Measurements from ENCODE around the gene SCFD1.

- TF ChIP-seq POLR2A (IDR thresholded peaks at IDR 0.05) = no peak
- TF ChIP-seq, protein P1, sequence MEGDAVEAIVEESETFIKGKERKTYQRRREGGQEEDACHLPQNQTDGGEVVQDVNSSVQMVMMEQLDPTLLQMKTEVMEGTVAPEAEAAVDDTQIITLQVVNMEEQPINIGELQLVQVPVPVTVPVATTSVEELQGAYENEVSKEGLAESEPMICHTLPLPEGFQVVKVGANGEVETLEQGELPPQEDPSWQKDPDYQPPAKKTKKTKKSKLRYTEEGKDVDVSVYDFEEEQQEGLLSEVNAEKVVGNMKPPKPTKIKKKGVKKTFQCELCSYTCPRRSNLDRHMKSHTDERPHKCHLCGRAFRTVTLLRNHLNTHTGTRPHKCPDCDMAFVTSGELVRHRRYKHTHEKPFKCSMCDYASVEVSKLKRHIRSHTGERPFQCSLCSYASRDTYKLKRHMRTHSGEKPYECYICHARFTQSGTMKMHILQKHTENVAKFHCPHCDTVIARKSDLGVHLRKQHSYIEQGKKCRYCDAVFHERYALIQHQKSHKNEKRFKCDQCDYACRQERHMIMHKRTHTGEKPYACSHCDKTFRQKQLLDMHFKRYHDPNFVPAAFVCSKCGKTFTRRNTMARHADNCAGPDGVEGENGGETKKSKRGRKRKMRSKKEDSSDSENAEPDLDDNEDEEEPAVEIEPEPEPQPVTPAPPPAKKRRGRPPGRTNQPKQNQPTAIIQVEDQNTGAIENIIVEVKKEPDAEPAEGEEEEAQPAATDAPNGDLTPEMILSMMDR (IDR thresholded peaks at IDR 0.05 in 4 of 5, conservative IDR thresholded peaks at IDR 0.05 in 1 of 5) = no peak
These were observed 86.0 kb downstream of the SCFD1 start for GRCh38 chr14:30708157-30708556.

Measured in gastrocnemius medialis (tissue), 4 donors.